GM12801 (cell line): Measurements from ENCODE around the gene TPSG1.
"Not testable (repeated sequence)": the region's sequence is repeated elsewhere in the genome, so short reads cannot be mapped to it uniquely, and the experiment has no call there.

ENCODE experiments used
- CTCF ChIP-seq: IDR thresholded peaks from one replicate; pipeline ENCODE4 v1.5.1; 2011; ENCODE audit warnings: control low read depth; ENCODE audit not compliant: insufficient read length; ENCODE audit errors: extremely low read depth

Gene TPSG1

GRCh38 chr16:1245452-1246020, 20.5 kb upstream of the TPSG1 start:
- no peak for TF ChIP-seq CTCF

GRCh38 chr16:1244881-1245280, 19.8 kb upstream of the TPSG1 start:
- no peak for TF ChIP-seq CTCF

- not testable (repeated sequence) for TF ChIP-seq CTCF
Measured at GRCh38 chr16:1240436-1240835, 15.4 kb upstream of the TPSG1 start, which contains the start of gene TPSAB1. Gene TPSAB1, plus strand, starts transcription at chr16:1240705. Its CDS starts 234 bp downstream, at chr16:1240939.

GRCh38 chr16:1237990-1238389, 12.9 kb upstream of the TPSG1 start:
- no peak for TF ChIP-seq CTCF

- not testable (repeated sequence) for TF ChIP-seq CTCF
Measured at GRCh38 chr16:1230084-1230470, 5.0 kb upstream of the TPSG1 start, which contains the start of gene TPSB2. Gene TPSB2, minus strand, starts transcription at chr16:1230184. Its CDS starts 233 bp downstream, at chr16:1229951.

- TF ChIP-seq CTCF: no peak
Measured at GRCh38 chr16:1224558-1224957, 510 bp downstream of the TPSG1 start.

- TF ChIP-seq CTCF: no peak
Measured at GRCh38 chr16:1223355-1224214, 1.5 kb downstream of the TPSG1 start.
